SKM-1 treated with dmso at 0.1 percent for 144 hours (cell line): ENCODE data around the gene RHOBTB3.
"Not testable (repeated sequence)": the region's sequence is repeated elsewhere in the genome, so short reads cannot be mapped to it uniquely, and the experiment has no call there.

Experiments used
- DNase-seq: peaks from one replicate; lab custom pipeline; 2025; ENCODE audit not compliant: unreplicated experiment; lab: John Stamatoyannopoulos, UW

RHOBTB3 gene

GRCh38 chr5:95799191-95799835, 68.2 kb downstream of the RHOBTB3 start:
- DNase-seq, result no peak

- DNase-seq, result no peak
Measured at GRCh38 chr5:95800553-95800952, 69.4 kb downstream of the RHOBTB3 start.

GRCh38 chr5:95801532-95801931, 70.4 kb downstream of the RHOBTB3 start:
- DNase-seq, result no peak

GRCh38 chr5:95801961-95802360, 70.8 kb downstream of the RHOBTB3 start:
- DNase-seq, result no peak

- DNase-seq, result no peak
Measured at GRCh38 chr5:95803271-95804148, 72.4 kb downstream of the RHOBTB3 start.

- no peak for DNase-seq
Measured at GRCh38 chr5:95804736-95805539, 73.8 kb downstream of the RHOBTB3 start.

GRCh38 chr5:95806687-95807086, 75.6 kb downstream of the RHOBTB3 start:
- no peak for DNase-seq

- DNase-seq, result no peak
Measured at GRCh38 chr5:95808013-95808685, 77.0 kb downstream of the RHOBTB3 start.

- peak; percentile 83 for DNase-seq
Measured at GRCh38 chr5:95808686-95809413, 77.7 kb downstream of the RHOBTB3 start.

- DNase-seq, result no peak
Measured at GRCh38 chr5:95809414-95809960, 78.4 kb downstream of the RHOBTB3 start.

- DNase-seq, result no peak
Measured at GRCh38 chr5:95810305-95811125, 79.4 kb downstream of the RHOBTB3 start.

- not testable (repeated sequence) for DNase-seq
Measured at GRCh38 chr5:95811126-95811423, 79.9 kb downstream of the RHOBTB3 start.

GRCh38 chr5:95811461-95812073, 80.4 kb downstream of the RHOBTB3 start:
- DNase-seq, result not testable (repeated sequence)

- no peak for DNase-seq
Measured at GRCh38 chr5:95812074-95812471, 80.9 kb downstream of the RHOBTB3 start.

- DNase-seq, result not testable (repeated sequence)
Measured at GRCh38 chr5:95813035-95813434, 81.9 kb downstream of the RHOBTB3 start.

- DNase-seq, result no peak
Measured at GRCh38 chr5:95815155-95815729, 84.1 kb downstream of the RHOBTB3 start.

- no peak for DNase-seq
Measured at GRCh38 chr5:95816341-95816740, 85.2 kb downstream of the RHOBTB3 start.

- no peak for DNase-seq
Measured at GRCh38 chr5:95816776-95817175, 85.6 kb downstream of the RHOBTB3 start.

GRCh38 chr5:95817430-95817829, 86.3 kb downstream of the RHOBTB3 start:
- no peak for DNase-seq
